Left cardiac atrium (tissue), 4 donors: Measurements from ENCODE around the gene DNAAF6. TPM values are rescaled to one million over a fixed set of nuclear protein-coding genes. Genes with fewer than 3 reads are reported as not detected.

Source experiments
- ATAC-seq, 2 donors: fragments of 200-7000 bp; cut with Tn5 transposase; one replicate each; pipeline ENCODE4 v1.9.1; 2020; ENCODE audit warnings: mild to moderate bottlenecking in 2 of 2, moderate library complexity in 2 of 2
- DNase-seq: peaks from one replicate; pipeline ENCODE4 v3.0.0-alpha.2; 2020
- intact Hi-C, 2 donors: fragments of 100-400 bp; cut with DNase I; formaldehyde crosslinking; loops; one replicate each; pipeline versions ENCODE4 v1.14.1 to v1.15.1; 2022 to 2023
- total RNA-seq, 2 donors: library from RNA; stranded (reverse); fragmentation: NEBNext Ultra II Directional; extraction: Animal tissue kit (Norgen Biotek cat#: 25700); gene quantifications; one replicate each; pipeline ENCODE4 v1.2.1, GENCODE V29; 2021
- donor health status: DM: no; HTN: yes; CAD: no.
- donor health status: DM: no; HTN: yes; CAD: no; lungs with severe emphysema.
- donor health status: DM: yes; HTN: yes; CAD: no.
- donor health status: Dilated cardiomyopathy.

DNAAF6 gene
- total RNA-seq, 2 donors from 2014 or later, result not detected

DNA sequence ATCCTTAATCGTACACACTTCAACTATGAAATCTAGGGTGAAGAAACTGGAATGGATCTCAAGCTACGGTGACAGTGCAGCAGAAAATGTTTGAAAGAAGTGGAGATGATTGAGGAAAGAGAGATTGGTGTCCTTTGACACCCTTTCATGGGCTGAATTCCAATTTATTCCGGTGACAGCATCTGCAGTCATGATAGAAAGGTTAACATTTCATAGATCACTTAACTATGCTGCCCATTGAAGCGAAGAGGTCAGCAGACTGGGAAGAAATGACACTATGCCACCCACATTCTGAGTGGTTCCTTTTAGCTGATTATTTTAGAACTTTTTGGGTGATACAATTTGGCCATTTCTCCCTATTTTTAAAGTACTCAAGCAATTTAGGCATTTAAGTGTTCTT lies 82.3 kb downstream of the DNAAF6 start:
- no peak for DNase-seq
- intact Hi-C loops, result no loop called here
- no peak for ATAC-seq

DNA sequence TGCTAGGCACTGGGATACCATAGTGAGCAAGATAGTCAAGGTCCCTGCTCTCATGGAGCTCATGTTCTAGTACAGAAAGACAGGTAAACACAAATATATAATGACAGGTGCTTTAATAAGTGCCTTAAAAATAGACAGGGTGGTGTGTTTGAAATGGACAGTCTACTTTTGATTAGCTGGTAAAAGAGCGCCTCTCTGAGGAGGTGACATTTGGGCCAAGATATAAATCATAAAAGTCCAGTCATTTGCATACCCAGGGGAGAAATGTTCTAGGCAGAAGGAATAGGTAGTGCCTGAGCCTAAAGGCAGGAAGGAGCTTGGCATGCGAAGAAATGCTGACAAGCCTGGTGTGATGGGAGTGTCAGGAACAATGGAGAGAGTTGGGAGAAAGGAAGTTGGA lies 83.6 kb downstream of the DNAAF6 start:
- intact Hi-C loops, result no loop called here
- ATAC-seq (no peak), DNase-seq (no peak)

- DNase-seq, result no peak
These were observed 86.6 kb downstream of the DNAAF6 start for GRCh38 chrX:107293056-107293455.

More at GRCh38 chrX:107293056-107293455, 86.6 kb downstream of the DNAAF6 start:
- ATAC-seq, result no peak
- intact Hi-C loops, result no loop called here

Other genes starting within 250 kb of the DNAAF6 start
- gene MORC4, start 206.4 kb upstream of the DNAAF6 start, total RNA-seq, result 1 to 10 TPM; 5.3 to 6.6 TPM
- 10 to 100 TPM in 1 of 2 donors, 1 to 10 TPM in 1; 9.2 to 11.0 TPM for gene RBM41, start 87.8 kb upstream of the DNAAF6 start, total RNA-seq
- gene NUP62CL, start 178 bp upstream of the DNAAF6 start, total RNA-seq, result 1 to 10 TPM in 1 of 2 donors, under 1 TPM in 1; 0.29 to 1.3 TPM
- gene FRMPD3, start 243.0 kb downstream of the DNAAF6 start, total RNA-seq, result under 1 TPM; 0.08 to 0.15 TPM